Nephron (organoid): Measurements from ENCODE around the gene AMBRA1.

ENCODE experiments used
- H3K27ac Mint-ChIP-seq, 3 experiments: 2 replicates each; pipeline ENCODE4 v1.8.0; 2020; ENCODE audit warnings: mixed read lengths in 3 of 3, mild to moderate bottlenecking in 2 of 3, moderate library complexity in 1 of 3
- H3K27me3 Mint-ChIP-seq: 2 replicates; pipeline ENCODE4 v1.8.0; 2021; ENCODE audit warnings: low read depth, mild to moderate bottlenecking, moderate library complexity, mixed read lengths
- H3K36me3 Mint-ChIP-seq: 2 replicates; pipeline ENCODE4 v1.8.0; 2020; ENCODE audit warnings: low read depth, mixed read lengths
- H3K4me1 Mint-ChIP-seq: 2 replicates; pipeline ENCODE4 v1.8.0; 2020; ENCODE audit warnings: mixed read lengths
- H3K4me3 Mint-ChIP-seq, 3 experiments: 2 replicates each; pipeline ENCODE4 v1.8.0; 2020; ENCODE audit warnings: mild to moderate bottlenecking in 3 of 3, mixed read lengths in 3 of 3, moderate library complexity in 2 of 3
- H3K9me3 Mint-ChIP-seq: 2 replicates; pipeline ENCODE4 v1.8.0; 2020; ENCODE audit warnings: mixed read lengths
- CTCF ChIP-seq, 3 experiments: fragments of 200-600 bp; sonication (generic); IDR thresholded peaks; one replicate each; pipeline ENCODE4 v1.5.0; 2021; ENCODE audit warnings: antibody characterized with exemption in 3 of 3; ENCODE audit not compliant: unreplicated experiment in 3 of 3

The AMBRA1 gene

GRCh38 chr11:46541593-46542371 lies 52.0 kb downstream of the AMBRA1 start:
- H3K36me3 Mint-ChIP-seq, result peaks cover 44% of the 10 kb centered on the region
- H3K9me3 Mint-ChIP-seq, result no peaks in the 10 kb centered on the region
- peaks cover 6% of the 10 kb centered on the region for H3K4me1 Mint-ChIP-seq
- H3K4me3 Mint-ChIP-seq, result no peak overlapping the region
- TF ChIP-seq CTCF (IDR thresholded peaks at IDR 0.05; ENCODE audit: unreplicated experiment in 3 of 3), result no peak
- H3K27ac Mint-ChIP-seq, result no peak overlapping the region
- no peaks in the 10 kb centered on the region for H3K27me3 Mint-ChIP-seq

GRCh38 chr11:46540807-46541206 lies 53.0 kb downstream of the AMBRA1 start:
- Mint-ChIP-seq H3K9me3 (no peaks in the 10 kb centered on the region), H3K27ac (no peak overlapping the region), H3K4me1 (peaks cover 6% of the 10 kb centered on the region), H3K36me3 (peaks cover 37% of the 10 kb centered on the region), H3K4me3 (no peak overlapping the region), H3K27me3 (no peaks in the 10 kb centered on the region)
- no peak for TF ChIP-seq CTCF (IDR thresholded peaks at IDR 0.05; ENCODE audit: unreplicated experiment in 3 of 3)

GRCh38 chr11:46537537-46538295 lies 56.1 kb downstream of the AMBRA1 start:
- Mint-ChIP-seq H3K27me3 (no peaks in the 10 kb centered on the region), H3K4me1 (peaks cover 19% of the 10 kb centered on the region), H3K9me3 (no peaks in the 10 kb centered on the region), H3K4me3 (no peak overlapping the region), H3K36me3 (peaks cover 12% of the 10 kb centered on the region), H3K27ac (peak overlapping the region in 1 of 3 experiments; percentile 3)
- TF ChIP-seq CTCF (IDR thresholded peaks at IDR 0.05; ENCODE audit: unreplicated experiment in 3 of 3), result peak; percentile 81 to 87 (median 86)

- Mint-ChIP-seq H3K36me3 (peaks cover 10% of the 10 kb centered on the region), H3K27me3 (no peaks in the 10 kb centered on the region), H3K4me3 (no peak overlapping the region), H3K27ac (no peak overlapping the region), H3K9me3 (no peaks in the 10 kb centered on the region), H3K4me1 (peaks cover 19% of the 10 kb centered on the region)
- no peak for TF ChIP-seq CTCF (IDR thresholded peaks at IDR 0.05; ENCODE audit: unreplicated experiment in 3 of 3)
Observed at GRCh38 chr11:46537121-46537520, 56.7 kb downstream of the AMBRA1 start.

- H3K27ac Mint-ChIP-seq, result no peak overlapping the region
Observed at GRCh38 chr11:46535688-46536087, 58.1 kb downstream of the AMBRA1 start.

More at GRCh38 chr11:46535688-46536087, 58.1 kb downstream of the AMBRA1 start:
- peaks cover 19% of the 10 kb centered on the region for H3K4me1 Mint-ChIP-seq
- no peak overlapping the region for H3K4me3 Mint-ChIP-seq
- TF ChIP-seq CTCF (IDR thresholded peaks at IDR 0.05; ENCODE audit: unreplicated experiment in 3 of 3), result no peak
- peaks cover 7% of the 10 kb centered on the region for H3K36me3 Mint-ChIP-seq
- H3K27me3 Mint-ChIP-seq, result no peaks in the 10 kb centered on the region
- H3K9me3 Mint-ChIP-seq, result no peaks in the 10 kb centered on the region
